Subcutaneous abdominal adipose tissue (tissue), 5 donors: ENCODE measurements around the gene SUMF1.

Source experiments
- H3K27ac ChIP-seq: one replicate; pipeline ENCODE4 v1.7.0; 2013; ENCODE audit warnings: low read depth, mild to moderate bottlenecking, inconsistent platforms, low read length, moderate library complexity
- H3K27me3 ChIP-seq, 5 donors: one replicate each; pipeline ENCODE4 v1.7.0; 2013; ENCODE audit warnings: low read length in 5 of 5, inconsistent platforms in 1 of 5; ENCODE audit not compliant: control insufficient read depth in 5 of 5, insufficient read depth in 4 of 5
- H3K36me3 ChIP-seq, 5 donors: one replicate each; pipeline ENCODE4 v1.7.0; 2013; ENCODE audit warnings: low read length in 5 of 5; ENCODE audit not compliant: control insufficient read depth in 5 of 5, insufficient read depth in 5 of 5
- H3K4me1 ChIP-seq, 5 donors: one replicate each; pipeline ENCODE4 v1.7.0; 2013; ENCODE audit warnings: low read length in 5 of 5, mild to moderate bottlenecking in 3 of 5, moderate library complexity in 1 of 5; ENCODE audit not compliant: control insufficient read depth in 5 of 5, insufficient read depth in 5 of 5
- H3K4me3 ChIP-seq, 5 donors: one replicate each; pipeline ENCODE4 v1.7.0; 2013; ENCODE audit warnings: low read length in 5 of 5, low read depth in 1 of 5
- H3K9ac ChIP-seq, 5 donors: one replicate each; pipeline ENCODE4 v1.7.0; 2013; ENCODE audit warnings: low read length in 5 of 5, mild to moderate bottlenecking in 4 of 5, moderate library complexity in 3 of 5
- H3K9me3 ChIP-seq, 5 donors: one replicate each; pipeline ENCODE4 v1.7.0; 2013; ENCODE audit warnings: low read length in 5 of 5; ENCODE audit not compliant: control insufficient read depth in 5 of 5
- donor health status: healthy.
- donor health status: healthy.
- donor health status: healthy.
- donor health status: healthy.
- donor health status: healthy.

SUMF1 gene

GRCh38 chr3:4396542-4396941, 70.5 kb downstream of the SUMF1 start:
- Histone ChIP-seq H3K4me1 (peaks cover 0 to 10% (median 0%) of the 10 kb centered on the region in 5 donors), H3K27ac (no peak overlapping the region), H3K9ac (no peak overlapping the region), H3K27me3 (no peaks in the 10 kb centered on the region), H3K9me3 (no peaks in the 10 kb centered on the region), H3K36me3 (peaks cover 3 to 10% (median 5%) of the 10 kb centered on the region in 5 donors), H3K4me3 (no peak overlapping the region)

DNA sequence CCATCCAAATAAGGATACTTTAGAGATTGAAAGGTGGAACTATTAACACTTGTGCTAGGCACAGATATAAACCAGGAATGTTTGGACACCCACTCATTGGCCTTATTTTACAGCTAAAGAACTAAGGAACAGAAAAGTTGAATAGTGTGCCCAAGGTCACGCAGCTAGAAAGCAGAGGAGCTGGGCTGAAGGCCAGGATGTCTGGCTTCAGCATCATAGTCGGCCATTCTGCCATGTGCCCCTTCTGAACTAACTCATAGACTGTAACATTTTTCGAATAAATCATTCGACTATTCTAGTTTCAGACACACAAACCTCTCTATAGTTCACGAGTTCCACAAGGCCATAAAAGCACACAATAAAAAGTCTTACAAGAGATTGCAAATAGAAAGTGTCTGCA, 71.1 kb downstream of the SUMF1 start:
- Histone ChIP-seq H3K9ac (no peak overlapping the region), H3K4me3 (no peak overlapping the region), H3K27me3 (no peaks in the 10 kb centered on the region), H3K36me3 (peaks cover 3 to 8% (median 4%) of the 10 kb centered on the region in 5 donors), H3K9me3 (no peaks in the 10 kb centered on the region), H3K4me1 (peaks cover 0 to 10% (median 0%) of the 10 kb centered on the region in 5 donors), H3K27ac (no peak overlapping the region)

- Histone ChIP-seq H3K9me3 (no peaks in the 10 kb centered on the region), H3K27me3 (no peaks in the 10 kb centered on the region), H3K27ac (no peak overlapping the region), H3K9ac (no peak overlapping the region), H3K36me3 (peaks cover 3 to 8% (median 4%) of the 10 kb centered on the region in 5 donors), H3K4me3 (no peak overlapping the region), H3K4me1 (peaks cover 0 to 10% (median 0%) of the 10 kb centered on the region in 5 donors)
These were observed 71.6 kb downstream of the SUMF1 start for GRCh38 chr3:4395448-4395847.

DNA sequence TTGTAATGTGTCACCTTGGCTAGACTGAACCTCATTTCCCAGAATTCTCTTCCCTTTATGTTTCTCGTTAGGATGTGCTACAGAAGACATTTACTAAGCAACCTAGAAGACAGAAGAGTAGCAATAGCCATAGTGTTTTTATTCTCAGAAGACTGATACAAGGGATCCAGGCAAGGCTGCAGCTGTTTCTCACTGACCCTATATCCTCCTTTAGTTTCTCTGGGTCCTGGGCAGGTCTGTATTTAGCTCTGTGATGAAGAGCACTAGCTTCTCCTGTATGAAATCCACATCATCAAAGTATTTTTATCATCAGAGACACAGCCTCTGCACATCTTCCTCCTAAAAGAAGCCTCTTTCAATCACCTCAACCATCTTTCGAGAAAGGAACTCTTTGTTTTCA, 72.5 kb downstream of the SUMF1 start:
- Histone ChIP-seq H3K27me3 (no peaks in the 10 kb centered on the region), H3K36me3 (peaks cover 3 to 8% (median 4%) of the 10 kb centered on the region in 5 donors), H3K9ac (no peak overlapping the region), H3K4me1 (peaks cover 0 to 10% (median 0%) of the 10 kb centered on the region in 5 donors), H3K9me3 (no peaks in the 10 kb centered on the region), H3K4me3 (no peak overlapping the region), H3K27ac (no peak overlapping the region)

DNA sequence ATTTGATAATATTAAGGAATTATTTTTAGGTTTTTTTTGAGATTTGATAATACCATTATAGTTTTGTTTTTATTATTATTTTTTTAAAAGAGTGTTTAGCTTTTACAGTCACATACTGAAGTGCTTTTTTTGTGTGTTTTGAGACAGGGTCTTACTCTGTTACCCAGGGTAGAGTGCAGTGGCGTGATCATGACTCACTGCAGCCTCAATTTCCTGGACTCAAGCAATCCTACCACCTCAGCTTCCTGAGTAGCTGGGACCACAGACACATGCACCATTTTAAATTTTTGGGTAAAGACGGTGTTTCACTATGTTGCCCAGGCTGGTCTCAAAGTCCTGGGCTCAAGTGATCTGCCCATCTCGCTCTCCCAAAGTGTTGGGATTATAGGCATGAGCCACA, 73.0 kb downstream of the SUMF1 start:
- H3K9ac ChIP-seq = no peak overlapping the region
- H3K27me3 ChIP-seq = no peaks in the 10 kb centered on the region

GRCh38 chr3:4392992-4393391, 74.1 kb downstream of the SUMF1 start:
- no peak overlapping the region for H3K9ac ChIP-seq
- H3K4me1 ChIP-seq = peaks cover 0 to 6% (median 0%) of the 10 kb centered on the region in 5 donors
- H3K4me3 ChIP-seq = no peak overlapping the region
- H3K27me3 ChIP-seq = no peaks in the 10 kb centered on the region
- H3K9me3 ChIP-seq = no peaks in the 10 kb centered on the region
- H3K36me3 ChIP-seq = peaks cover 3 to 8% (median 4%) of the 10 kb centered on the region in 5 donors
- no peak overlapping the region for H3K27ac ChIP-seq

More for the DNA sequence above, 73.0 kb downstream of the SUMF1 start:
- Histone ChIP-seq H3K9me3 (no peaks in the 10 kb centered on the region), H3K4me3 (no peak overlapping the region), H3K27ac (no peak overlapping the region), H3K4me1 (peaks cover 0 to 10% (median 0%) of the 10 kb centered on the region in 5 donors), H3K36me3 (peaks cover 3 to 8% (median 4%) of the 10 kb centered on the region in 5 donors)

- H3K27ac ChIP-seq = no peak overlapping the region
- no peaks in the 10 kb centered on the region for H3K27me3 ChIP-seq
- peaks cover 0 to 4% (median 0%) of the 10 kb centered on the region in 5 donors for H3K36me3 ChIP-seq
- no peak overlapping the region for H3K4me3 ChIP-seq
- no peaks in the 10 kb centered on the region for H3K9me3 ChIP-seq
- H3K9ac ChIP-seq = no peak overlapping the region
- H3K4me1 ChIP-seq = no peaks in the 10 kb centered on the region
These were observed 79.6 kb downstream of the SUMF1 start for GRCh38 chr3:4387210-4388204.

DNA sequence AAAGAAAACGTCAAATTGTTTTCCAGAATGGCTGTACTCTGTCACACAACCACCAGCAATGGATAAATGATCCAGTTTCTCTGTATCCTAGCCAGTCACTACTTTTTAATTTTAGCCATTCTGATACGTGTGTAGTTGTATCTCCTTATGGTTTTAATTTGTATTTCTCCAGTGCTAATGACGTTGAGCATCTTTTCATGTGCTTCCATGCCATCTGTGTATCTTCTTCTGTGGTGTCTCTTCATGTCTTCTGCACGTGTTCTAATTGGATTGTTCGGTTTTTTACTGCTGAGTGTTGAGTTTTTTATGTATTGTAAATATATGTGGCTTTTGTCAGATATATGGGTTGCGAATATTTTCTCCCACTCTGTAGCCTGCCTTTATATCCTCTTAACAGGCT, 81.9 kb downstream of the SUMF1 start:
- Histone ChIP-seq H3K4me1 (no peaks in the 10 kb centered on the region), H3K4me3 (no peak overlapping the region), H3K27ac (no peak overlapping the region), H3K9ac (no peak overlapping the region), H3K9me3 (no peaks in the 10 kb centered on the region), H3K36me3 (peaks cover 3 to 5% (median 4%) of the 10 kb centered on the region in 5 donors), H3K27me3 (no peaks in the 10 kb centered on the region)

GRCh38 chr3:4380013-4380412, 87.1 kb downstream of the SUMF1 start:
- no peaks in the 10 kb centered on the region for H3K27me3 ChIP-seq
- peaks cover 3 to 20% (median 13%) of the 10 kb centered on the region in 5 donors for H3K36me3 ChIP-seq
- peaks cover 0 to 2% (median 0%) of the 10 kb centered on the region in 5 donors for H3K9me3 ChIP-seq
- no peak overlapping the region for H3K9ac ChIP-seq
- H3K27ac ChIP-seq = no peak overlapping the region
- no peaks in the 10 kb centered on the region for H3K4me1 ChIP-seq
- no peak overlapping the region for H3K4me3 ChIP-seq

DNA sequence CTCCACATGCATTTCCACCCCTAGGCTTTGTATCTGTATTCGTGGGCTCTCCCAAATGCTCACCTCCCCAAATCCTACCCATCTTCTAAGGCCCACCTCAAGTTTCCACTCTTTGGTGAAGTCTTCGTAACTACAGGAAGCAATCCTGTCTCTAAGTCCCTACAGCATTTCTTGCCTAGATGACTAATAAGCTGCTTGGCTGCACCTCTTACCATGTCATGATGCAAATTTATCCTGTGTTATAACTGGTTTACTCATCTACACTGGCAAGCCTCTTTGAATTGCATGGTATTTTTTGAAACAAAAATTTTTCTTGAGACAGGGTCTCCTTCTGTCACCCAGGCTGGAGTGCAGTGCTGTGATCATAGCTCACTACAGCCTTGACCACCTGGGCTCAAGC, 90.6 kb downstream of the SUMF1 start:
- H3K9me3 ChIP-seq = peaks cover 0 to 11% (median 6%) of the 10 kb centered on the region in 5 donors
- no peak overlapping the region for H3K9ac ChIP-seq
- no peak overlapping the region for H3K27ac ChIP-seq
- H3K36me3 ChIP-seq = peaks cover 8 to 39% (median 17%) of the 10 kb centered on the region in 5 donors
- H3K4me3 ChIP-seq = no peak overlapping the region
- H3K27me3 ChIP-seq = no peaks in the 10 kb centered on the region
- H3K4me1 ChIP-seq = no peaks in the 10 kb centered on the region
